ENCODE measurements around the gene CD302.
"Not testable (repeated sequence)": the region's sequence is repeated elsewhere in the genome, so short reads cannot be mapped to it uniquely, and the experiment has no call there.

The CD302 gene

DNA sequence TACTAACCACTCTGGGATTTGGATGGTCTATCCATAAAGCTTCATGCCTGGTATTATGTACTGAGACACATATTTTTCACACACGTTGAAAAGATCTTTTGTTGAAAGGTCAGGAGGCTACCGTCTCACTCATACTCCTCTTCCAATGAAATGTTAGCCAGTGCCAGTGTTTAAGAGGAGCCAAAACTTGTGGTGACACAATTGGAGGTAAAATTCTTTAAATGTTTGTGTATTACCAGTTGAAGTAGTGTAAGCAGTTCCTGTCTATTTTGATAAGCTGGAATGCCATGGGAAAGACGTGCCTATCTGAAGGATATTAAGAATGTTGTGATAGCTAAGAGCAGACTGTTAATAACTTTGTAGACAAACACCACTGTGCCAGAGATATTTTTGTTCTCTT lies 53.6 kb downstream of the CD302 start:
- no peak for DNase-seq

DNA sequence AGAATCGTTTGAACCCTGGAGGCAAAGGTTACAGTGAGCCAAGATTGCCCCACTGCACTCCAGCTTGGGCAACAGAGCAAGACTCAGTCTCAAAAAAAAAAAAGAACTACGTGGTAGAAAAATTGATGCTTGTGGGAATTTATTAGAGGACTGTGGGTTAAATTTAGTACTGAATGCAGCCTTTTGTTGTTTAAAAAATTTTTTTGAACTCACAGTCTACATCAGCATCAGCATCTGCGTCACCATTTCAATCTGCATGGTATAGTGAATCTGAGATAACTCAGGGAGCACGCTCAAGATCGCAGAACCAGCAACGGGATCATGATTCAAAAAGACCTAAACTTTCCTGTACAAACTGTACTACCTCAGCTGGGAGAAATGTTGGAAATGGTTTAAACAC lies 55.2 kb downstream of the CD302 start:
- no peak for DNase-seq

DNA sequence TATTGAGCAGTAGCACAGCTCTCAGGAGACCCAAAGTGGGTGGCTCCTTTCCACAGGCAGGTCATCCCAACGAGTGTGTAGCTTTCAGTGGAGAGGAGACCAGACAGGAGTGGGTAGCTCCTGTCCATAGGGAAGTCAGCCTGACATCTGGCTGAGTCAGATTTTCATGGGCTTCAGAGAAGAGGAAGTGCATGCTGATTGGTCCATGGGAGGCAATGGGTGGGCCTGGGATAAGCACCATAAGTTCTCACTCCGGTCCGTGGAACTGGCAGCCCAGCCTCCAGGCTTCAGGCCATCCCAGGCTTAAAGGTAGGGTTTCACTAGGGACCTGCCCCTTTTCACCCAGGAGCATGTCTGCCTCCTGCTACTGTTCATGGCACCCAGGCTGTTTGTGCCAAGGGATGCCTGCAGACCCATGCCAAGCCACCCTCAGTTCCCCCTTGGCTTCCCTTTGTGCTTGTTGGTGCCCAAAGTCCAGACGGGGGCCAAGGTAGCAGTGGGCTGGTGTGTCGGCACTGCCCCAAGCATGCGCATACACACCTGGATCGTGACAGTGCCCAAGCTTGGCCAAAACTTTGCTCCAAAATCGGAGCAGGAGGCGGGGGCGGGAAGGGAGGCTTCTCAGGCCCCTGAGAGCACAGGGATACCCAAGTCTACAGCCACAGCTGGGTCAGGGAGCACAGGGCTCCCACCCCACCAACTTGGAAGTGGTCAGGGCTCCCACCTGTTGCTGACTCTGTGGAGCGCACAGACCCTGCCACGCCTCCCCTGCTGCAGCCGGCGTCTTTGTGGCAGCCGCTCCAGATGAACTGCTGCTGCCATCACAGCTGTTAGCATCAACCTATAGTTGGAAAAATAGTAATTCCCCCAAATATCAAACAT lies 59.3 kb downstream of the CD302 start:
- DNase-seq: no peak

DNA sequence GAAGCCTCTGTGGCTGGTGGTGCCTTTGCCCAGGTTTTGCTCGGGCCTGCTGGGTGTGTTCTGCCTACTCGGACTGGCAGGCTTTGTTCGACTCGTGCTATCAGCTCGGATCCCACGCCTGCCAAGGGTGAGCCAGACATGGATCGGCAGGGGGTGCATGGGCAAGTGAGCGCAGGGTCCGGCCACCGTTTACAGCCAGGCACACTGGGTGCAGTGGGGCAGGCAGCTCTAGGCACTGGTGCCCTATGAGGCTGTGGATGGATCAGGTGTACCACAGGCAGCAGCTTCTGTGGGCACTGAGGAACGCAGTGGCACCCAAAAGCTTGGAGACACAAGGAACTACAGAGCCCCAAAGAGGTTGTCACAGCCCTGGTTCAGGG lies 60.1 kb downstream of the CD302 start:
- no peak for DNase-seq

DNA sequence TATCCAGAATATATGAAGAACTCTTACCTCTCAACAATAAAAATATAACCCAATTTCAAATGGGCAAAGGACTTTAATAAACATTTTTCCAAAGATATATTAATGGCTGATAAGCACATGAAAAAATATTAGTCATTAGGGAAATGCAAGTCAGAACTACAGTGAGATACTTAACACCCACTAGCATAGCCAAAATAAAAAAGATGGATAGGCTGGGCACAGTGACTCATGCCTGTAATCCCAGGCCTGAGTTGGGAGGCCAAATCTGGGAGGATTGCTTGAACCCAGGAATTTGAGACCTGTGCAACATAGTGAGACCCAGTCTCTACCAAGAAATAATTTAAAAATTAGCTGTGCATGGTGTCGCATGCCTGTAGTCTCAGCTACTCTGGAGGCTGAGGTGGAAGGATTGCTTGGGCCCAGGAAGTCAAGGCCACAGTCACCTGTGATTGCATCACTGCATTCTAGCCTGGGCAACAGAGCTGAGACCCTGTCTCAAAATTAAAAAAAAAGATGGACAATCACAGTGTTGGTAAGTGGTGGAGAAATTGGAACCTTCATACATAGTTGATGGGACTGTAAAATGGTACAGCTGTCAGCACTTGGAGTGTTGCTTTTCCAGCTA lies 60.6 kb downstream of the CD302 start:
- no peak for DNase-seq

DNA sequence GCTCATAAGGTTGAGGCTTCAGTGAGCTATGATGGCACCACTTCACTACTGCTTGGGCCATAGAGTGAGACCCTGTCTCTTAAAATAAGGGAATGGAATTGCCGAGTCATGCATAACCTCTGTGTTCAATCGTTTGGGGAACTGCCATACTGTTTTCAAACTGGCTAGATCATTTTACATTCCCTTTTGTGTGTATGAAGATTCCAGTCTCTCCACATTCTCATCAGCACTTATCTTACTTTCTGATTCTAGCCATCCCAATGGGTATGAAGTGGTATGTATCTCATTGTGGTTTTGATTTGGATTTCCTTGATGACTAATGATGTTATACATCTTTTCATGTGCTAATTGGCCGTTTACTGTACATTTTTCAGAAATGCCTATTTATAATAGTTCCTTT lies 62.0 kb downstream of the CD302 start:
- no peak for DNase-seq

DNA sequence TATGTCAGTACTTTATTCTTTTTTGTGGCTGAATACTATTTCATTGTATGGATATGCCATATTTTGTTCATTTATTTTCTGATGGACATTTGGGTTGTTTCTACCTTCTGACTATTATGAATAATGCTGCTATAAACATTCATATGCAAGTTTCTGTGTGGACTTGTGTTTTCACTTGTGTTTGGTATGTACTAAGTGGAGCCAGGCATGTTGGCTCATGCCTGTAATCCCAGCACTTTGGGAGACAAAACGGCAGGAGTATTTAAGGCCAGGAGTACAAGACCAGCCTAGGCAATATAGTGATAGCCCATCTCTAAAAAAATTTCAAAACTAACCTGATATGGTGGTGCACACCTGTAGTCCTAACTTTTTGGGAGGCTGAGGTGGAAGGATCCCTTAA lies 62.4 kb downstream of the CD302 start:
- DNase-seq: no peak

DNA sequence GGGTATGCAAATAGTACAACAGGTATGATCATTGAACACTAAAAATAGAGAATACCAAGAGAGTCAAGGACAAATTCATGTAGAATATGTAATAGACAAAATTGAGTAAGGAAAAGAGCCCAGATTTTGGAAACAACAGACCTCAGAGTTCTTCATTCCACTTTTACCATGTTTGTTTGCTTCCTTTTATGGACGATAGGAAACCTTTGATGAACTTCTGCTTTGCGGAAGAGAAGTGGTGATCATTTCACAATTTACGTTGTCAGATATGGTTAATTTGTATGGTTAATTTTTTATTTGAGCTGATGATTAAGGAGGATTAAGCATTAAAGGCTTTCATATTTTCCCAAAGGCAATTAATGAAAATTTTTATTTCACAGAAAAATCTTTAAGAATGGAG lies 69.4 kb downstream of the CD302 start:
- DNase-seq: no peak

DNA sequence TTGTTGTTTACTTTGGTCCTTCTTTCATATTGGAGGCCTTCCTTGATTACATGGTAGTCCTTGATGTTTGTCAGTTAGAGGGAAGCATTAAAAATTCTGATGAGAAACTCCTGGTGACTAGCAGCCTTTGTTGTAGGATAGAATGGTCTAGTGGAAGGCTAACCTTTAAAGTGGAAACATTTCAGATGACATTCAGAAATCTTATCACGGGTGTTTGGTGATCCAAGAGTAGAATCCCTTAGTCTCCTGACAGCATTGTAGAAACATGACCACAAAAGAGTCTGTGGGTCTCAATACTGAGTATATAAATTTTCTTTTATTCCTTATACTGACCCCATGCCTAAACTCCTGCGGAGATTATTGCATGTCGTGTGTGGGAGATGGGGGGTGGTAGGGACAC lies 72.3 kb downstream of the CD302 start:
- no peak for DNase-seq

DNA sequence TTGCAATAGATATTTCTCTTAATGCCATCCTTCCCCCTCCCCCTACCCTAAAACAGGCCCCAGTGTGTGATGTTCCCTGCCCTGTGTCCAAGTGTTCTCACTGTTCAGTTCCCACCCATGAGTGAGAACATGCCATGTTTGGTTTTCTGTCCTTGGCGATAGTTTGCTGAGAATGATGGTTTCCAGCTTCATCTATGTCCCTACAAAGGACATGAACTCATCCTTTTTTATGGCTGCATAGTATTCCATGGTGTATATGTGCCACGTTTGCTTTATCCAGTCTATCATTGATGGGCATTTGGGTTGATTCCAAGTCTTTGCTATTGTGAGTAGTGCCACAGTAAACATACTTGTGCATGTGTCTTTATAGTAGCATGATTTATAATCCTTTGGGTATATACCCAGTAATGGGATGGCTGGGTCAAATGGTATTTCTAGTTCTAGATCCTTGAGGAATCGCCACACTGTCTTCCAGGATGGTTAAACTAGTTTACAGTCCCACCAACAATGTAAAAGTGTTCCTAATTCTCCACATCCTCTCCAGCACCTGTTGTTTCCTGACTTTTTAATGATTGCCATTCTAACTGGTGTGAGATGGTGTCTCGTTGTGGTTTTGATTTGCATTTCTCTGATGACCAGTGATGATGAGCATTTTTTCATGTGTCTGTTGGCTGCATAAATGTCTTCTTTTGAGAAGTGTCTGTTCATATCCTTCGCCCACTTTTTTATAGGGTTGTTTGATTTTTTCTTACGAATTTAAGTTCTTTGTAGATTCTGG lies 73.0 kb downstream of the CD302 start:
- DNase-seq: not testable (repeated sequence)

DNA sequence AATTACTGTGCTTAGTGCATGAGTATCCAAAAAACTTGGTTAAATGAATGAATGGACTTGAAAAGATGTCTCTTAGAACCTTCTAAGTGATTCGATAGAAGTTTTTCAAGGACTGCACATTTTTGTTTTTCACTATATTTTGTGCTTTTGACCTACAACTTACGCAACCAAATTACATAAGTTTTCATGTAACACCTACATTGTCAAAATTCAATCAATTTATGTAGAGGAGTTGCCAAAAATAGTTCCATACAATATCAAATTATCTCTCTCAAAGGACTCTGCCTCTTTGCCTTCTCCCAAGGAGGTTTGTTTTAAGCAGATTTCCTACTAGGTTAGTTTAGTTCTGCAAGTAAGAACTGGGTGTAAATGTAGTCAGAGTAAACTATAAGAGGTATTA lies 75.4 kb downstream of the CD302 start:
- DNase-seq: no peak

DNA sequence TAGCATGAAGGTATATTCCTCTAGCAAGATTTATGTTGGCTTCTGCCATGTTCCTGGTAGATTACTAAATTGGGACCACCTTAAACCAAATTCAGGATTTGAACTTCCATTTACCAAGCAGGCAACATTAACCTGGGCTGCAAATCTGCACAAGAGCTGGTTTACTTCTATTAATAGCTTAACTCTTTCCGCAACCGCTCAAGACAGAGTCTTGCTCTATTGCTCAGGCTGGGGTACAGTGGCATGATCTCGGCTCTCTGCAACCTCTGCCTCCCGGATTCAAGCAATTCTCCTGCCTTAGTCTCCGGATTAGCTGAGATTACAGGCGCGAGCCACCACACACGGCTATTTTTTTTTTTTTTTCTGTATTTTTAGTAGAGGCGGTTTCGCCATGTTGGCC lies 77.3 kb downstream of the CD302 start:
- DNase-seq: no peak

All from activated naive CD4-positive, alpha-beta T cell (primary cell).